IMR-90 (cell line): ENCODE data around the gene ERN1. TPM values are rescaled to one million over a fixed set of nuclear protein-coding genes. Genes with fewer than 3 reads are reported as not detected.

Source experiments
- ATAC-seq: fragments of 200-7000 bp; cut with Tn5 transposase; 2 replicates; pipeline ENCODE4 v1.9.1; 2020; ENCODE audit warnings: low read depth, mild to moderate bottlenecking, moderate library complexity
- BruUV-seq: library from RNA; stranded (reverse); fragments of 400-500 nt; replicated peaks from 2 replicates; lab custom pipeline; 2021; lab: Mats Ljungman, UMichigan
- CTCF ChIA-PET: fragments of 300-600 bp; formaldehyde crosslinking; extraction: SDS; loops from one replicate; lab custom pipeline; 2021; ENCODE audit warnings: antibody characterized with exemption; lab: Yijun Ruan, JAX
- POLR2A ChIA-PET: fragments of 300-600 bp; sonication (Branson Sonifier 250); formaldehyde crosslinking; loops from one replicate; lab custom pipeline; 2022; ENCODE audit warnings: antibody characterized with exemption; ENCODE audit not compliant: unreplicated experiment; lab: Charles Lee
- DNase-seq: peaks from one replicate; pipeline ENCODE4 v3.0.0; 2013
- H2AFZ ChIP-seq: replicated peaks from 2 replicates; pipeline ENCODE3; 2013; ENCODE audit warnings: low read length, mild to moderate bottlenecking; ENCODE audit not compliant: poor library complexity
- H2AK5ac ChIP-seq: 2 replicates; pipeline ENCODE4 v1.6.1; 2013; ENCODE audit warnings: low read depth, low read length, inconsistent platforms
- H2AK9ac ChIP-seq: replicated peaks from 2 replicates; pipeline ENCODE3; 2013; ENCODE audit warnings: mild to moderate bottlenecking, low read depth, low read length, moderate library complexity; ENCODE audit not compliant: poor library complexity
- H2BK120ac ChIP-seq: 2 replicates; pipeline ENCODE4 v1.6.1; 2013; ENCODE audit warnings: low read depth, low read length, inconsistent platforms
- H2BK15ac ChIP-seq: 3 replicates; pipeline ENCODE4 v1.6.1; 2013; ENCODE audit warnings: low read depth, low read length, inconsistent platforms
- H2BK20ac ChIP-seq: 2 replicates; pipeline ENCODE4 v1.6.1; 2013; ENCODE audit warnings: low read depth, mild to moderate bottlenecking, inconsistent platforms, low read length, moderate library complexity
- H2BK5ac ChIP-seq: 2 replicates; pipeline ENCODE4 v1.6.1; 2013; ENCODE audit warnings: mild to moderate bottlenecking, low read depth, low read length, inconsistent platforms; ENCODE audit not compliant: poor library complexity, severe bottlenecking
- H3K14ac ChIP-seq: replicated peaks from 2 replicates; pipeline ENCODE4 v1.6.1; 2013; ENCODE audit warnings: low read depth, low read length, inconsistent platforms
- H3K18ac ChIP-seq: 2 replicates; pipeline ENCODE4 v1.6.1; 2013; ENCODE audit warnings: low read depth, low read length, control low read depth
- H3K23ac ChIP-seq: 2 replicates; pipeline ENCODE4 v1.6.1; 2013; ENCODE audit warnings: low read depth, low read length, inconsistent platforms
- H3K27ac ChIP-seq: 2 replicates; pipeline ENCODE4 v1.5.1; 2013; ENCODE audit warnings: mild to moderate bottlenecking, control low read depth, low read length; ENCODE audit not compliant: insufficient read depth
- H3K27me3 ChIP-seq: 2 replicates; pipeline ENCODE4 v1.6.1; 2013; ENCODE audit warnings: low read length; ENCODE audit not compliant: control insufficient read depth, insufficient read depth
- H3K36me3 ChIP-seq: 2 replicates; pipeline ENCODE4 v1.6.1; 2013; ENCODE audit warnings: low read length, mixed read lengths; ENCODE audit not compliant: control insufficient read depth, insufficient read depth
- H3K4ac ChIP-seq: 2 replicates; pipeline ENCODE4 v1.6.1; 2013; ENCODE audit warnings: low read depth, low read length, inconsistent platforms
- H3K4me1 ChIP-seq: 2 replicates; pipeline ENCODE4 v1.6.1; 2013; ENCODE audit warnings: low read length, mixed read lengths; ENCODE audit not compliant: control insufficient read depth, insufficient read depth
- H3K4me2 ChIP-seq: 2 replicates; pipeline ENCODE4 v1.6.1; 2013; ENCODE audit warnings: low read depth, mild to moderate bottlenecking, control low read depth, low read length, moderate library complexity
- H3K4me3 ChIP-seq: 2 replicates; pipeline ENCODE4 v1.5.1; 2013; ENCODE audit warnings: low read depth, mild to moderate bottlenecking, control low read depth, low read length, moderate library complexity; ENCODE audit not compliant: insufficient read depth
- H3K56ac ChIP-seq: 2 replicates; pipeline ENCODE4 v1.6.1; 2013; ENCODE audit warnings: low read length, inconsistent platforms; ENCODE audit not compliant: insufficient read depth; ENCODE audit errors: extremely low read depth
- H3K79me1 ChIP-seq, 2 experiments: 2 replicates each; pipeline ENCODE4 v1.6.1; 2013; ENCODE audit warnings: low read length in 2 of 2, inconsistent platforms in 1 of 2, low read depth in 1 of 2
- H3K9ac ChIP-seq: 2 replicates; pipeline ENCODE4 v1.6.1; 2013; ENCODE audit warnings: low read depth, low read length, control low read depth
- H3K9me1 ChIP-seq: 2 replicates; pipeline ENCODE4 v1.6.1; 2013; ENCODE audit warnings: low read length, inconsistent platforms; ENCODE audit not compliant: insufficient read depth
- H3K9me3 ChIP-seq: 2 replicates; pipeline ENCODE4 v1.6.1; 2013; ENCODE audit warnings: low read length; ENCODE audit not compliant: control insufficient read depth, insufficient read depth
- H4K20me1 ChIP-seq: 2 replicates; pipeline ENCODE4 v1.6.1; 2013; ENCODE audit warnings: low read length, inconsistent platforms; ENCODE audit not compliant: insufficient read depth
- H4K5ac ChIP-seq: 2 replicates; pipeline ENCODE4 v1.6.1; 2013; ENCODE audit warnings: mild to moderate bottlenecking, low read depth, low read length, control low read depth
- H4K8ac ChIP-seq, 2 experiments: 2 replicates each; pipeline ENCODE4 v1.6.1; 2013; ENCODE audit warnings: low read depth in 2 of 2, low read length in 2 of 2, control low read depth in 1 of 2, inconsistent platforms in 1 of 2
- H4K91ac ChIP-seq: 2 replicates; pipeline ENCODE4 v1.6.1; 2013; ENCODE audit warnings: low read depth, low read length, inconsistent platforms; ENCODE audit not compliant: insufficient read depth
- BHLHE40 ChIP-seq: fragments of 150-350 bp; IDR thresholded peaks from 2 replicates; pipeline ENCODE4 v1.6.1; 2016; ENCODE audit warnings: mild to moderate bottlenecking, low read depth, low read length
- CEBPB ChIP-seq: IDR thresholded peaks from 2 replicates; pipeline ENCODE4 v1.6.1; 2012; ENCODE audit warnings: low read depth, low read length, improper control_type of control experiment
- CHD1 ChIP-seq: IDR thresholded peaks from 2 replicates; pipeline ENCODE4 v1.6.1; 2012; ENCODE audit warnings: low read depth, low read length, improper control_type of control experiment
- MAFK ChIP-seq: IDR thresholded peaks from 2 replicates; pipeline ENCODE4 v1.6.1; 2012; ENCODE audit warnings: low read depth, low read length, improper control_type of control experiment
- NFE2L2 ChIP-seq: fragments of 150-350 bp; IDR thresholded peaks from 2 replicates; pipeline ENCODE4 v1.6.1; 2016; ENCODE audit warnings: low read depth, mild to moderate bottlenecking, low read length
- RCOR1 ChIP-seq: IDR thresholded peaks from 2 replicates; pipeline ENCODE4 v1.6.1; 2012; ENCODE audit warnings: mild to moderate bottlenecking, low read length, improper control_type of control experiment; ENCODE audit not compliant: insufficient replicate concordance
- RFX5 ChIP-seq: IDR thresholded peaks from 2 replicates; pipeline ENCODE4 v1.8.0; 2012; ENCODE audit warnings: low read depth, mild to moderate bottlenecking, low read length, moderate library complexity
- WGBS, 2 experiments: methylation state at CpG; one replicate each; pipeline versions ENCODE4 v1.1.5 to v1.1.7; 2013; ENCODE audit warnings: missing lambda C conversion rate in 2 of 2; ENCODE audit not compliant: insufficient read length in 1 of 2; ENCODE audit errors: extremely low coverage in 2 of 2; 5-methylcytosine and 5-hydroxymethylcytosine counted together
- dilution Hi-C: fragments of 300-500 bp; cut with HindIII; formaldehyde crosslinking; loops from one replicate; pipeline ENCODE4 v1.14.3; 2018; ENCODE audit warnings: low sequenced_read_pairs; ENCODE audit not compliant: unreplicated experiment
- in situ Hi-C: fragments of 300-500 bp; cut with MboI; formaldehyde crosslinking; loops from 3 replicates; pipeline ENCODE4 v1.14.3; 2019; ENCODE audit warnings: low sequenced_read_pairs, inconsistent platforms, mixed read lengths
- intact Hi-C: fragments of 100-400 bp; cut with micrococcal nuclease; formaldehyde crosslinking; loops from 2 replicates; pipeline ENCODE4 v1.10.0; 2022
- polyA plus RNA-seq, 3 experiments: library from polyadenylated mRNA; depleted of rRNA; stranded (reverse); fragments of >200 nt; gene quantifications; 2 replicates each; pipeline ENCODE4 v1.2.3, GENCODE V29; 2012; ENCODE audit warnings: low replicate concordance in 1 of 3
- total RNA-seq: library from RNA; depleted of rRNA; stranded (reverse); fragments of >200 nt; gene quantifications from 2 replicates; pipeline ENCODE4 v1.2.3, GENCODE V29; 2012
- TF ChIP-seq, protein P1 (sequence below): conservative IDR thresholded peaks from 2 replicates; pipeline ENCODE4 v1.5.1; 2012; ENCODE audit warnings: mild to moderate bottlenecking, low read depth, low read length, improper control_type of control experiment

Gene ERN1
- total and polyA plus RNA-seq, 2 of the 4 experiments (the other 2 are of a cell fraction) = 2.7 to 4.1 TPM

DNA sequence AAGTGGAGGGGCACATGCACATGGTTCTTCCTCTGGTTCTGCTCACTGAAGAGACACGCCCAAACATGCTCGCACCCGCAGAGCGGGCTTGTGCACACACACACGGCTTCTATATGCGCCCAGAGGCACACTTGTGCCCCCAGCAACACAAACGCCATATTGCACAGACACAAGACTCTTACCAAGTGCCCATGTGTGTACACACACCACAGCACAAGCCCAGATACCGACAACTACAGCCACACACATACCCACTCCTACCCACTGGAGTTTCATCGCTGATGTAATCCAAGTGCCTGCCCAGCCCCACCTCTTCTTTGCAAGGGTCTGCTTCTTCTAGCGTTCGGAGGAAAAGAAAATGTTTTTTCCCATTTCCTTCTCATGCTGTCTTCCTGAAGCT, 138.3 kb downstream of the ERN1 start:
- H3K27me3 ChIP-seq = peaks cover 55% of the 10 kb centered on the region
- CTCF ChIA-PET = interaction anchor here (1.1 kb wide), 1 partner anchor 45 kb away, joined by 3 read pairs; no protein-coding TSS in a partner anchor
- in situ Hi-C loops = no loop called here
- H3K4ac ChIP-seq = no peak overlapping the region
- peaks cover 2% of the 10 kb centered on the region; the same call in 1 of the 2 replicates for H3K4me1 ChIP-seq
- no peak overlapping the region for H2AK9ac ChIP-seq
- no TSS peak for BruUV-seq
- no peak overlapping the region for H3K27ac ChIP-seq
- no peaks in the 10 kb centered on the region for H3K79me1 ChIP-seq
- dilution Hi-C loops = no loop called here
- H3K14ac ChIP-seq = no peak overlapping the region
- no peak overlapping the region for H3K56ac ChIP-seq
- no peak overlapping the region for H3K4me3 ChIP-seq
- no peak overlapping the region for H4K8ac ChIP-seq
- H4K91ac ChIP-seq = no peak overlapping the region
- TF ChIP-seq CEBPB (no peak), CHD1 (no peak), NFE2L2 (no peak), MAFK (no peak), BHLHE40 (no peak), RCOR1 (no peak), RFX5 (no peak)
- TF ChIP-seq, protein P1, sequence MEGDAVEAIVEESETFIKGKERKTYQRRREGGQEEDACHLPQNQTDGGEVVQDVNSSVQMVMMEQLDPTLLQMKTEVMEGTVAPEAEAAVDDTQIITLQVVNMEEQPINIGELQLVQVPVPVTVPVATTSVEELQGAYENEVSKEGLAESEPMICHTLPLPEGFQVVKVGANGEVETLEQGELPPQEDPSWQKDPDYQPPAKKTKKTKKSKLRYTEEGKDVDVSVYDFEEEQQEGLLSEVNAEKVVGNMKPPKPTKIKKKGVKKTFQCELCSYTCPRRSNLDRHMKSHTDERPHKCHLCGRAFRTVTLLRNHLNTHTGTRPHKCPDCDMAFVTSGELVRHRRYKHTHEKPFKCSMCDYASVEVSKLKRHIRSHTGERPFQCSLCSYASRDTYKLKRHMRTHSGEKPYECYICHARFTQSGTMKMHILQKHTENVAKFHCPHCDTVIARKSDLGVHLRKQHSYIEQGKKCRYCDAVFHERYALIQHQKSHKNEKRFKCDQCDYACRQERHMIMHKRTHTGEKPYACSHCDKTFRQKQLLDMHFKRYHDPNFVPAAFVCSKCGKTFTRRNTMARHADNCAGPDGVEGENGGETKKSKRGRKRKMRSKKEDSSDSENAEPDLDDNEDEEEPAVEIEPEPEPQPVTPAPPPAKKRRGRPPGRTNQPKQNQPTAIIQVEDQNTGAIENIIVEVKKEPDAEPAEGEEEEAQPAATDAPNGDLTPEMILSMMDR = no peak
- no peak for ATAC-seq
- H3K9me3 ChIP-seq = no peaks in the 10 kb centered on the region
- POLR2A ChIA-PET = no interaction called here
- no peak overlapping the region for H2BK20ac ChIP-seq
- intact Hi-C loops = no loop called here
- DNase-seq = no peak
- H2BK15ac ChIP-seq = no peak overlapping the region
- H3K23ac ChIP-seq = no peak overlapping the region
- no peak overlapping the region for H3K18ac ChIP-seq
- WGBS, 2 experiments = 90% methylated on average over 2 of the region's 11 CpGs; no CpG with 5 or more reads in 1 of the 2 experiments
- H3K9me1 ChIP-seq = no peaks in the 10 kb centered on the region
- no peak overlapping the region for H2BK5ac ChIP-seq
- H2AFZ ChIP-seq = no peak overlapping the region
- H4K20me1 ChIP-seq = no peaks in the 10 kb centered on the region
- no peak overlapping the region for H3K9ac ChIP-seq
- no peak overlapping the region for H2BK120ac ChIP-seq
- H2AK5ac ChIP-seq = no peak overlapping the region
- H3K36me3 ChIP-seq = no peaks in the 10 kb centered on the region
- H3K4me2 ChIP-seq = no peak overlapping the region
- H4K5ac ChIP-seq = no peak overlapping the region
